ENCODE measurements around the gene HOXA11.

The HOXA11 gene

DNA sequence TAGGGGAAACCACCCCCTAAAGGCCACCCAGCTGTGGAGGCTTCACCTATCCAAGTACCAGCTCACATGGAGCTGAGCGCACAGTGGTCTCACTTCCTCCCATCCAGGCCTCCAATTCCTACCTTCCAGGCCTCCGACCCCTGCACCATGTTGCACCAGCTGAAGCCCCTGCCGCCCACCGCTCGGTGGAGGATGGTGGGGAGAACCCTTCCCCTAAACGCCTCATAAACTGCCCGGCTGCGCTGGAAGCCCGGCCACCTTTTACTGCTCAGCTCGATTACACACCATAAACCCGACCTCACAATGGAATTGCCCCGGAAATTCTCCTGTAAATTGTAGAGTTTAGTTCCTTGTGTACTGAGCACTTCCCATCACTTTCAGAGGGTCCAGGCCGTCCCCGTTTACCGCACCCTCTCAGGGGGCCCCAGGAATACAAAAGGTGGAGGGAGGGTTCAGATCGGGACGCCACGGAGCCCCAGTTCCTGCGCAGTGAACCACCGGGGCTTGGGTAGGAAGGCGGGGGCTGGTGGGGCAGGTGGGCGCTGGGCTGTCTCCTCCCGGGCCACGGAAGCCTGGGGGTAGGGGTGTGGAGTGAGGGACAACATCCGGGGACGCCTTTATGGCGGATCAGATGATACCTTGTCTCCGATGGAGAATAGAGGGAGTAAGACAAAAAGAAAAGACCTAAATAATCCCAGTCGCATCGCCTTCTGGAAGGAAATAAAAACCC is 27.2 kb downstream of the HOXA11 start:
- no peak for DNase-seq (ENCODE audit: low read depth)

DNA sequence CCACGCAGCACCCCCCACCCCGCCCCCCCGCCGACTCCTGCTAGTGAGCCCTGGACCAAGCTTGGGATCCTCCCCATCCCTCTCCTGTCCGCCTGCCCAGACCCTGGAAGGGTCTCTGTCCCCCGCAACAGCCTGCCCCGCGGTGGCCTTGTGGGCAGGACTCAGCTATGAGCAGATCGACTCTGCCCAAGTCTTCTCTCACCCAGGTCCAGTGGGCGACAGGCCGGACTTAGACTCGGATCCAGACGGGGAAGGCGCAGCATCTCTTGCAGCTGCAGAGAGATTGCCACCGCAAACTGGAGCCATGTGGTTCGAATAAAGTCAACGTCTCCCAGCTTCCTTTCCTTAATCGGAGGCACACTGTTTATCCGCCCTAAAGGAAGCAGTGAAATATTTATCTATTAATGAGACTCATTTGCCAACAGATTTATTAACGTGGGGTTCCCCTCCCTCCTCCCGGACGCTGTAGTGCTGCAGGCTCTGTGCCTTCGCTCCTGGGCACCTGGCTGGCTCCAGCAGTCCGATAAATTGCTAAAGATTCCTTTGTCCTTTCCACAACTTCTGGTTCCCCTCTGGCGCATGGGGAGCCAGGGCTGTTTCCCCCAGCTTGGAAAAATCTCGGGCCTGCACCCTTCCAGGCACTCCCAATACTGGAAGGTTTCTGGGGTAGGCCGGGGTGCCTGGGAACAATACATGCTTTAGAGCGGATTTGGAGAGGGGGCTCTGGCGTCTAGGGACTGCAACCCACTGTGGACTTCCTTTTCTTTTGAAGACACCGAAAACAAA is 27.9 kb downstream of the HOXA11 start:
- no peak for DNase-seq (ENCODE audit: low read depth)

DNA sequence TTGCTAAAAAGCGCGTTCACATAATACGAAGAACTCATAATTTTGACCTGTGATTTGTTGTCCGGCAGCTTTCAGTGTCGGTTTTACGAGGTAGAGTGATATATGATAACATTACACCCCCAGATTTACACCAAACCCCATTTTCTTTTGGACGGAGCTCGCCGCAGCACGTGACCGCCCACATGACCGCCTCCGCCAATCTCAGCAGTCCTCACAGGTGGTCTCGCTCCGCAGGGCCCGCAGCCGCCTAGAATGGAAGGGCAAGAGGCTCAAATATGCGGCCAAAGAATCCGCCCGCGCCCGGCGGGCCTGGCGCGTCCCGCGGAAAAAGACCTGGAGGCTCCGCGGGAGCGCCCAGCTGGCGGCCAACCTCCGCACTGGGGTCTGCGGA is 28.5 kb downstream of the HOXA11 start, which contains the start of gene HOXA7:
TSS of gene HOXA7 (minus strand) at position 168 of the 391 bp plus-strand sequence. CDS start at position 38, 130 bp downstream.
- DNase-seq (ENCODE audit: low read depth) = no peak

DNA sequence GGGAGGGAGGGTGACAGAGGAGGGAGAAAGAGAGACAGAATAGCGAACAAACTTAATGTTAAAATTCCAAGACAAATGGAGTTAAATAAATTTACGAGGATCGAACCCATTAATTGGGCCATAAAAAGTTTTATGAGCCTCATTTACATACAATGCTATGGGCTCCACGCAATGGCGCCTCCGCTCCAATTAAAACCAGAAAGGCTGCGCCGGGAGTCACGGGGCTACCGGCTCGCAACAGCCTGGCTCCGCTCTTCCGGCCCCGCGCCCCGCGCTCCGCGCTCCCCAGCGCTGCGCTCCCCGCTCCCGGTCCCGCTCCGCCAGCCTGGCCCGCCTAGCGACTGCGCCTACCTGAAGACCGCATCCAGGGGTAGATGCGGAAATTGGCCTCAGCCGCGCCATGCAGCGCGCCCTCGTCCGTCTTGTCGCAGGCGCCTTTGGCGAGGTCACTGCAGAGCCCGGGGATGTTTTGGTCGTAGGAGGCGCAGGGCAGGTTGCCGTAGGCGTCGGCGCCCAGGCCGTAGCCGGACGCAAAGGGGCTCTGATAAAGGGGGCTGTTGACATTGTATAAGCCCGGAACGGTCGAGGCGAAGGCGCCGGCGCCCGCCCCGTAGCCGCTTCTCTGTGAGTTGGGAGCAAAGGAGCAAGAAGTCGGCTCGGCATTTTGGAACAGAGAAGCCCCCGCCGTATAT is 29.1 kb downstream of the HOXA11 start:
- DNase-seq (ENCODE audit: low read depth) = no peak

DNA sequence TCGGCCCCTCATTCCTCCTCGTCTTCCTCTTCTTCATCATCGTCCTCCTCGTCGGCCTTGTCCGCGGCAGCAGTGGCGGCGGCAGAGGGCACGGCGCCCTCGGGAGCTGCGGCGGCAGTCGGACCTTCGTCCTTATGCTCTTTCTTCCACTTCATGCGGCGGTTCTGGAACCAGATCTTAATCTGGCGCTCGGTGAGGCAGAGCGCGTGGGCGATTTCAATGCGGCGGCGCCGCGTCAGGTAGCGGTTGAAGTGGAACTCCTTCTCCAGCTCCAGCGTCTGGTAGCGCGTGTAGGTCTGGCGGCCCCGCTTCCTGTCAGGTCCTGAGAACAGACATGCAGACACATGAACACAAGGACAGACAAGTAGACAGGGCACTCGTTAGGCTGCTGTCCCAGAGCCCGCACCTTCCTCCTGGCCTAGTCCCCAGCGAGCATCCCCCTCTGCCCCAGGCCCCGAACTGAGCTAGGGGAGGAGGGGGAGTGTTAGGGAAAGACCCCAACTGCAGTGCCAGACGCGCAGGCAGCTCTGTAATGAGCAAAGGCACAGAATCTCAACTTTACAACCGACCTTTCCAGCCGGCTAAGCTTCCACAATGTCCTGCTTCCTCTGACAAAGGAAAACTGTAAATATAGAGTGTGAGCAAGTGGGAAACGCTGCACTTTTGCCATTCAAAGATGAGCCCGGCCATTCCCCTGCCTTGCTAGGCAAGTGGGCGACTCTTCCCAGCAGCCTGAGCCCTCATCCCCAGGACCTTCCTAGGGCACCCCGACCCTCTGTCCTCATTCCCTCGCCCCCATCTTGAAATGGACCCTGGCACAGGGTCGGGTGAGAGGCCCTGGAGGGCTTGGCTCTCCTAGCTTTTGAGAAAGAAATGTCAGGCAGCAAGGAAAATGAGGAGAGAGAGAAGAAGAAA is 29.9 kb downstream of the HOXA11 start:
- no peak for DNase-seq (ENCODE audit: low read depth)

DNA sequence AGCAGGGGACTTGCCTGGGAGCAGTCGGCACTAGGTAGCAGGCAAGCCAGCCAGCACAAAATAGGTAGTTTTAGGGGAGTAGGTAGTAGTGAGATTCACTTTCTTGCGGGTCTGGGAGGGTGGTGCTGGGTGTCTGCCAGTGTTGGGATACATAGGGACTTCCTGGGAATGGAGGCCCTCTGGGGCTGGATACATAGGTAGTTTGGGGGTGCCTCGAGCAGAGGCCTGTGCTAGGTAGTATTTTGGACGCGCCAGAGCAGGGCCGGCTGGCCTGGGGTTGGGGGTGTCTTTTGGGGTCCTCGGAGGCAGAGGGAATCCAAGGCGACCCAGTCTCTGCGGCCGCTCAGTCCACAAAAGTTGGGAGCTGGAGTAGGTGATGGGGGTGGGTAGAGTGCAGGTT is 30.7 kb downstream of the HOXA11 start:
- DNase-seq (ENCODE audit: low read depth) = no peak

DNA sequence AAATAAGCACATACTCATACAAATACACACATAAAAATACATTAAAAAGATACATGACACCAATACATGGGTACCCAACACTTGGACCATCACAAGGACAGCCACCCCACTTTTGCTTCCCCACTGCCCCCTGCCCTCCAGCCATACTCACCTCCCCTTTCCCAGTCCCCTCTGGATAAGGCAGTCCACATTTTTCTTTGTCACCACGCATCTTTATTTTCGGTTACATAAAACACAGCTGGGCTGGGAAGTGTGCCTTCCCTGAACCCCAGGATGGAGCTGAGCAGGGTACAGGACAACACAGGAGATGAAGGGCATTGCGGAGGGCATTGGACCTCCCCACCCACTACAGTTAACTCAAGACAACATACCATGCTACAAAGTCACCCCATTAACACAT is 31.5 kb downstream of the HOXA11 start:
- DNase-seq (ENCODE audit: low read depth) = no peak

DNA sequence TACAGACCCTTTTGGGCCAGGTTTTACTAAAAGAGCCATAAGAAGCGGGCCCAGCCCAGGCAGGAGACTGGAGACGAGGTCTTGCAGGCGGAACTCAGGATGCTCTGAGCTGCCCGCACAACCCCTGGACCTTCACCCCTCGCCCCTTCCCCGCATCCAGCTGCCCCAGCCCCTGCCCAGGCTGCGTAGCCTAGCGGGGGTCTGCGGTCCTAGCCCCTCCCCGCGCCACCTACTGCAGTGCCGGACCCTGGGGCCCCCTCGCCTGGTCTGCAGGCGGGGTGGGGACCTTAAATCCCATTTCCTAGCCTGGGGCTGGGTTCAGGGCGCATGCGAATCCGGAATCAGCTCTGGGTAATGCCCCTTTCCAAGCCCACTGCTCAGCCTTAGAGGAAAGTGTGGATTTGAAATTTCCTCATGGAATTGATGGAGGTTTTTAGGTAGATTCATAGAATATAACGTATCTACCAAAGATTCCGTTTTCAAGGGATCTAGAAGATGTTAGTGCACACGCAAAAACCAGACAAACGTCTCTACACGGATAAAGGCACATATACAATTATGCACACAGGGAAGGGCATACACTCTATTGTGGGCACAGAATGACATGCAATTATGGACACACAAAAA is 32.1 kb downstream of the HOXA11 start:
- DNase-seq (ENCODE audit: low read depth) = no peak

DNA sequence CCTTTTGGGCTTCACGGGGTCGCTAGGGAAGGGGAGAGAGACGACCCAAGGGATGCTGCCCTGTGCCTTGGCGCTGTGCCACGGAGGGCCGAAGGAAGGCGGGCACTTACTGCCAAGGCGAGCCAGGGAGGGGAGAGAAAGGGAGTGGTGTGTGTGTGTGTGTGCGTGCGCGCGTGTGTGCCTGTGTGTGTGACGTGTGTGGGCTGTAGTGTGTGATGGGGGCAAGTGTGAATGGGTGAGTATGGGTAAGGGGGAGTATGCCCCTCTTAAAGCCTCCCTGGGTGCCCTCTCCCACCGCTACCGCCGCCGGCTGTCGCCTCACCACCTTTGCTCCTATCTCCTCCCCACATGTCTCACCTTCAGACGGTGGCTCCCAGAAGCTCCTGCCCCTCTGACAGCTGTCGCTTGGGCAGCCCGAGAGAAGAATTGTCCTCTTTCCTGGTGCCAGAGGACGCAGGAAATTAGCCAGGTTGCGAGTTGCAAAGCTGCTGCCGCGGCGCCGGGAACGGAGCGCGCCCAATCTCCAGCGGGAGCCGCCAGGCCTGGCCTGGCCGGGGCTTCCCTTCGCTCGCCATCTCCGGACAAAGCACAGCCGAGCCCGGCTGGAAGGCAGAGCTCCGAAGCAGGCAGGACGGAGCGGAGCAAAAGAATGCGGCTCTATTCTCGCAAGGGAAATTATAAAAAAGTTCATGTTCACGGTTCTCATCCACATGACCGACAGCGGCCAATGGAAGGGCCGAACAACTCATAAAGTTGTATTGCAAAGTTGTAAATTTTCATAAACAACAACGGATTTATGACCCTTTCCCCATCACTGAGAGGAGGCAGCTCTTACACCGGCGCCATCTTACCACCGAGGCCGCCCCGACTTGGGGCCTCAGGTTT is 32.9 kb downstream of the HOXA11 start, which contains the start of gene HOXA3:
TSS of gene HOXA3 (minus strand) at position 653 of the 885 bp plus-strand sequence. CDS start 41,943 bp downstream, outside the sequence.
- DNase-seq (ENCODE audit: low read depth) = no peak

DNA sequence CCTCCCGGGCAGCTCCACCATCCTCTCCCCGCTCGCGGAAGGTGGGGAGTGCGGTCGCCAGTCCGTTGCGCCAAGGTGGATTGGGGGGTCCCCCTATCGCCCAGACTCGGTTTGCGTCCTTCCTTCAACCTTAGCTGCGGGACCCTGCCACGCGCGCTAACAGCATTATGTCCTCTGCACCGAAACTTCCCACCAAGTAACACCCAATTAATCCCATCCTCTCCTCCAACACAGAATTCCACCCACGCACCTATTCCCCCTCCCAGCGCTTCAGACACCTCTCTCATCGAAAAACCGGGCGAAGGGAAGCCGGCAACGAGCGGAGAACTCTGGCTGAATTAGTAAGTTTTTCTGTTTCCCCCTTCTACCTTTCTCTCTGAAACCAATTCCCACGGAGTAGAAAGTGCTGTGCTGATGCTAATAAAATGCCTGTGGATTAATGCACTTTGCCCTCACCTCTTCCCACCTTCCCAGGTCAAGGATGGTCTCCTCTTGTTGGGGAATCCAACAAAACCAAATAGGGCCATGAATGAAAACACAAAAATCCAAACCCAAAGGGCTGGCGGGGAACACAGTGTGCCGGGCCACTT is 33.6 kb downstream of the HOXA11 start:
- DNase-seq (ENCODE audit: low read depth) = no peak

DNA sequence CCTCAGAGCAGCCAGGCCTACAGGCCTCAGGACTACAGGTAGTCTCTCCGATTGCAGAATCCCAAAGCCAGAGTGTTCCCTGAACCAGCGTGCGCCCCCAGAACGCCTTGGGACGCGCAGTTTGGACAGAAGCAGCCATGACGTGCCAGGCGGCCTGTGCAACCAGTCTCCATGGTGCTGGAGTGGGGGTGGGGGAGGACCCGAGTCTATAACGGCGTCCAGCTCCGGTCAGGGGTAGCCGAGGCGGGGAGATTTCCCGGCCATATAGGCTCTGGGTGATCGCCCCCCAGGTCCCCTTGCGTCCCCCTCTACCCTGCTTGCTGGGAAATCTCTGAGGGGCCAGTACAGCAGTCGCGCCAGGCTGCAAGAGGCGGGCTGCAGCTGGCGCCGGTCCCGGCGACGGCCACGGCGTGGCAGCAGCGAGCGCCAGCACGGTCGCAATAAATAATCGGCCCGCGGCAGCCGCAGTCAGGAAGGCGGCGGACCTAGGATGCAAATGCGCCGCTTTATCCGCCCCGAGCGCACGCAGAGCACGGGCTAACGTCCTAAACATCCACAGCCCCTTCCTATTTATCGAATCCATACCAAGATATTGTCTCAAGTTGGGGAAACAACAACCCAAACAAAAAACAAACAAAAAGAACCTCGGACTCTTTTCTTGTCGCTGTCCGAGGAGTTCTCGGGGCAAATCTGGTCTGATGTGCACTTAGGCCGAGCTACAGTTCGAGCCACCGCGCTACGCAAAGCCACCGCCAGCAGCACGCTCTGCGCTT is 34.3 kb downstream of the HOXA11 start:
- DNase-seq (ENCODE audit: low read depth) = peak; percentile 34

DNA sequence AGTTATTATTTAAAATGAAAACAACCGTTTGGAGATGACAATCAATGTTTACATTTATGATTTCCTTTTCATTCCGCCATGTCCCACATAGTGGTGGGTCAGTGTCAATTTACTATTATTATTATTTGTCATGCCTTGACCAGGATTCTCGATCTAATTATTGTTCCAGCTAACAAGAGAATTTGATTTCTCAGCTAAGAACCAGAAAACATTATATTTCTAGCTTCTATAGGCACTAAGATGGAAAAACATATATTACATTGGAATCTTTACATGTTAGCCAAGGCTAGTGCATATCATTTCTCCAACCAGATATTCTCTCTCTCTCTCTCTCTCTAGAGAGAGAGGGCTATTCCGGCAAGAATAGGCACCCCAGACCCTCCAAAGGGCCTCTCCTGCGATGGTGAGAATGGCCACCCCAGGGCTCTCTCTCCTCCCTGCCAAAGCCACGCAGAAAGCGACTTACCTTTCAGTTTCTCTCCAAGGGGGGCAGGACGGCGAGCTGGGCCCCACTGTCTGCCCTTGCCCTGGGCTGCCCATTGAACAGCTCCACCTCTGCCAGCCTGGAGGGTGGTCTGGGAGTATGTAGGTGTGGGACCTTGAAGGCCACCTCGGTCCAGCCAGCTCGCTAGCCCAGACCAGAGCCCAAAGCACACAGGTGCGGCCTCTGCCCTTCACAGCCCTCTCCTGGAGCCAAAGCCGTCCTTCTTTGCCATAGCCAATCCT is 35.0 kb downstream of the HOXA11 start:
- DNase-seq (ENCODE audit: low read depth) = no peak

DNA sequence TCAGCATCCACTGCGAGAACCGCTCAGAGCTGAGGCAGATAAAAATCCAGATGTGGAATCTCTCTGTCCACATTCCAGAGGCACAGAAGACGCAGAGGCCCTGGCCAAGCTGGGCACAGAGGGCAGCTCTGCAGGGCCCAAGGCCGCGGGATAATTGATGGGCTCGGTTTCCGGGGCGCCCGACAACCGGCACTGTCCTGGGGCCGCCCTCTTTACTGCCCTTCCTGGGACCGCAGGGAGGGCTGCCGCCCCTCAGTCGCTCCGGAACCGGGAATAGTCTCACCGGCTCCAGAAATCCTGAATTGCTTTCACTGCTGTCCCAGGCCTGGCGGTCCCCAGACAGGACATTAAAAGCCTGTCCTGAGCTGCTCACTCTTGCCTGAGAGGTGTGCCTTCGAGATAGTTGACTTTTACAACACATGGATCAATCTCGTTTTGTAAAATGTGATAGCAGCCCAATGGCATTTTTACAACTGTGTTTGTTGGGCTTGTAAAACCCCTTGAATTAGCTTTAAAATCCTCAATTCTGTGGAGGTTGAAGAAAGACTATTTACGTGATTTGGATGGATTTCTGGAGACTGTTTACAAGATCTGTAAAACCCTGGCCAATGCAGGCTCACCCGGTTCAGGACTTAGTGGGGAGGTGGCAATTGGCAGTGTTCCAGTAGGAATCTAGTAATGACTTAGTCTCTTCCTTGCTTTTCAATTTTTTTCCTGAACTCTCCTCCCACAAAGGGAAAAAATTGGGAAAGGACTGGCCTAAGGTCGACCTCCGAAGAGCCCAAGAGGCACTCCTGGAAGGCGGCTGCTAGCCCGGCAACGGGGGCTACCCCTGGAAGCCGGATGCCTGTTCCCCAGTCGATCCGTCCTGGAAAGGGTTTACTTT is 36.0 kb downstream of the HOXA11 start:
- DNase-seq (ENCODE audit: low read depth) = no peak

DNA sequence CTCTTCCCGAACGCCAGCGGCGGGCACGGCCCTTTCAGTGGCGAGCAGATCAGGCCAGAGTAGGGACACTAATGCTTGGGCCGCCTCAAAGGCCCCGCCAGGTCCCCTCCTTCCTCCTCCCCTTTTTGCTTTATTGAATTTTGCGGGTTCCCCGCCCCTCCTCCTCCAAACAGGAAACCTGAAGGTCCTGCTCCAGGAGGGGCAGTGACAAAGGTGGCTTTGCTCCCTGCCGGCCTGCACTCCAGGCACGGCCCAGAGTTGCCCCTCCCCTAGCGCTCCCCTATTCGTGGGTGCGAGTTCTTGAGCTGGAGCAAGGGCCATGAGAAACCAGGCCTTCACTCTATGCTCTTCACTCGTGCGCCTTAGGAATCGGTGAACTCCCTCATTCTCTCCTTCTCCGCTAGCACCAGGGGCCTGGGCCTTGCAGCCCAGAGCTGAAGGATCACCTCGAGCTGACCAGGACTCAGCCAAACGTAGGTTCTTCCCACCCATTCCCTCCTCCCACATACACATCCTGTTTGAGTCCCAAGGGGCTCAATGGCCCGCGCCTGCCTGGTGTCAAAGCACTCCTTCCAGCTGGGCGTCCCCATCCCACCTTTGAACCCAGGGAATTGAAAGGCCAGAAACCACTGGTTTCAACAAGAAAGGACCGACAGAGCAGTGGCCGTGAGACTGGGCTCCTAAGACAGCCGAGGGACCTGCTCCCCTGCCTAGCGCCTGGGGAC is 36.8 kb downstream of the HOXA11 start:
- DNase-seq (ENCODE audit: low read depth) = no peak

DNA sequence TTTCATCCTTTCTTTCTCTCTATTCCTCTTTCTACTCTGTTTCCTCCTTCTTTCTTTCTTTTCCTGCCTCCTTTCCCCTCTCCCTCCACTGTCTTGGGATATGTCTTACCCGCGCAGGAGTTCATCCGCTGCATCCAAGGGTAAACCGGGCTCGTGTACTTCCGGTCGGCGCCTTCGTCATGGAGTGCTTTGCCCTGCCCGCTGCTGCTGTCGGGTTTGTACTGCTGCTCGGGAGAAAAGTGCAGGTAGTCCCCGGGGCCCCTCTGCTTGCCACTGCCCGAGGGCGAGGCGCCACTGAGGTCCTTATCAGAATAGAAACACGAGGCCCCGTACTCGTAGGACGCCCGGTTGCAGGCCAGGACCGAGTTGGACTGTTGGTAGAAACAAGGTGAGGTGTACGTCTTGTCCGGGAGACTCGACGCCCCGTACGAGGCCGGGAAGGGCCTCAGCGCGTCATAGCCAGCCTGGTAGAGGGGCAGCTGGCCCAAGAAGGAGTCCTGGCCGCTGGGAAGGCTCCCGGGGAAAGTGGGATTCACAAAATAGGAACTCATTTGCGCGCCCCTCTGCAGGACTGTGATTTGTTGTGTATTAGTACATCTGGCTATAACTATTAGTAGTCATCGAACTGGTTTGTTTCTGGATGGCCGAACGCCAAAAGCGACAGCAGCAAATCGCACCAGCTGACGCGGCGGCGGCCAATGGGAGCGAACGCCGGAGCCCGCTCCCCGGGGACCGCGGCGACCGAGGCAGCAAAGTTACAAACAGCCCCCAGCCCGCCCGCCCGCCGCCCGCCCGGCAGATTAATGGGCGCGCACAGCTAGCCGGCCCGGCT is 37.6 kb downstream of the HOXA11 start, which contains the start of gene HOXA6:
TSS of gene HOXA6 (minus strand) at position 576 of the 832 bp plus-strand sequence. CDS start at position 551, 25 bp downstream.
- no peak for DNase-seq (ENCODE audit: low read depth)
